H1 (cell line): ENCODE results near the gene RSRC2. TPM values are rescaled to one million over a fixed set of nuclear protein-coding genes. Genes with fewer than 3 reads are reported as not detected.

ENCODE experiments used
- ASH2L ChIP-seq: fragments of 200-600, 300-600 bp; sonication (generic); IDR thresholded peaks from one replicate; pipeline ENCODE4 v1.7.1; 2017; ENCODE audit warnings: low read length
- BACH1 ChIP-seq: IDR thresholded peaks from 2 replicates; pipeline ENCODE4 v1.6.1; 2012; ENCODE audit warnings: low read length, improper control_type of control experiment
- BCL11A ChIP-seq, 2 experiments: IDR thresholded peaks; one replicate each; pipeline ENCODE4 v1.6.1; 2011; ENCODE audit warnings: low read depth in 2 of 2, low read length in 2 of 2, mild to moderate bottlenecking in 2 of 2
- BRCA1 ChIP-seq: IDR thresholded peaks from 2 replicates; pipeline ENCODE4 v1.6.1; 2012; ENCODE audit warnings: low read depth, low read length, improper control_type of control experiment
- CHD1 ChIP-seq: IDR thresholded peaks from 2 replicates; pipeline ENCODE4 v1.6.1; 2012; ENCODE audit warnings: low read depth, low read length, improper control_type of control experiment
- CREB1 ChIP-seq: IDR thresholded peaks from 2 replicates; pipeline ENCODE4 v1.6.1; 2012; ENCODE audit warnings: inconsistent platforms
- CTBP2 ChIP-seq: IDR thresholded peaks from 2 replicates; pipeline ENCODE4 v1.7.0; 2011; ENCODE audit warnings: borderline replicate concordance, mild to moderate bottlenecking, moderate library complexity, mixed read lengths, low read length; ENCODE audit not compliant: insufficient read depth, insufficient read length
- EZH2 ChIP-seq: fragments of 200-600 bp; sonication (generic); IDR thresholded peaks from 2 replicates; pipeline ENCODE4 v1.7.1; 2012; ENCODE audit warnings: low read depth, mild to moderate bottlenecking, moderate library complexity, low read length, inconsistent platforms; ENCODE audit not compliant: severe bottlenecking
- GTF2F1 ChIP-seq: IDR thresholded peaks from 2 replicates; pipeline ENCODE4 v1.6.1; 2012; ENCODE audit warnings: low read depth, low read length, improper control_type of control experiment, borderline replicate concordance
- KDM5A ChIP-seq: fragments of 200-600 bp; IDR thresholded peaks from 2 replicates; pipeline ENCODE4 v1.7.1; 2012; ENCODE audit warnings: mild to moderate bottlenecking, low read length, inconsistent platforms, mixed read lengths
- PHF8 ChIP-seq: fragments of 200-600 bp; sonication (generic); conservative IDR thresholded peaks from 2 replicates; pipeline ENCODE4 v1.7.1; 2012; ENCODE audit warnings: low read depth, mild to moderate bottlenecking, inconsistent platforms, low read length, moderate library complexity
- POLR2AphosphoS5 ChIP-seq: IDR thresholded peaks from 2 replicates; pipeline ENCODE4 v1.6.1; 2011; ENCODE audit warnings: low read depth, low read length
- RBBP5 ChIP-seq: IDR thresholded peaks from 2 replicates; pipeline ENCODE4 v1.7.1; 2012; ENCODE audit warnings: low read depth, mild to moderate bottlenecking, inconsistent platforms, low read length, moderate library complexity, borderline replicate concordance
- SAP30 ChIP-seq: fragments of 300-600 bp; sonication (generic); IDR thresholded peaks from 2 replicates; pipeline ENCODE4 v1.7.1; 2012; ENCODE audit warnings: low read length, moderate library complexity, mild to moderate bottlenecking, inconsistent platforms; ENCODE audit not compliant: insufficient read depth, insufficient replicate concordance
- SIRT6 ChIP-seq: IDR thresholded peaks from one replicate; pipeline ENCODE4 v1.7.1; 2012; ENCODE audit warnings: low read length, inconsistent platforms
- TAF1 ChIP-seq: IDR thresholded peaks from 2 replicates; pipeline ENCODE4 v1.6.1; 2011; ENCODE audit warnings: mild to moderate bottlenecking, low read depth, low read length
- TBP ChIP-seq: IDR thresholded peaks from 2 replicates; pipeline ENCODE4 v1.6.1; 2011; ENCODE audit warnings: low read depth, low read length, improper control_type of control experiment
- TEAD4 ChIP-seq: IDR thresholded peaks from 2 replicates; pipeline ENCODE4 v1.6.1; 2012; ENCODE audit warnings: low read depth, low read length, inconsistent platforms, mixed read lengths
- YY1 ChIP-seq: IDR thresholded peaks from 2 replicates; pipeline ENCODE4 v1.6.1; 2011; ENCODE audit warnings: low read depth, mild to moderate bottlenecking, low read length
- polyA plus RNA-seq, 7 experiments: library from polyadenylated mRNA; depleted of rRNA in 3 of 7; stranded (reverse) in 5 of 7; unstranded in 2 of 7; fragments of >200 nt in 5 of 7; fragments of 200-250 nt in 2 of 7; gene quantifications; 1 replicate in 5 of 7; 2 replicates in 1 of 7; 4 replicates in 1 of 7; pipeline versions ENCODE4 v1.2.1 to v1.2.3, GENCODE V29; 2011 to 2013; ENCODE audit warnings: missing spikeins in 2 of 7, mixed read lengths in 2 of 7
- total RNA-seq: library from RNA; stranded (reverse); fragmentation: NEBNext Ultra II Directional; extraction: Animal tissue kit (Norgen Biotek cat#: 25700); gene quantifications from 2 replicates; pipeline ENCODE4 v1.2.1, GENCODE V29; 2021
- TF ChIP-seq, protein P1 (sequence below): IDR thresholded peaks from 2 replicates; pipeline ENCODE4 v1.6.1; 2012; ENCODE audit warnings: low read length, inconsistent platforms
- TF ChIP-seq, protein P2 (sequence below): IDR thresholded peaks from 2 replicates; pipeline ENCODE4 v1.6.1; 2012; ENCODE audit warnings: inconsistent platforms

Gene RSRC2
- total and polyA plus RNA-seq, 2 of the 8 experiments (the other 6 are each of a cell fraction or from before 2014, with no cell fraction given): 15.9 to 71.4 TPM

- TF ChIP-seq, protein P1, sequence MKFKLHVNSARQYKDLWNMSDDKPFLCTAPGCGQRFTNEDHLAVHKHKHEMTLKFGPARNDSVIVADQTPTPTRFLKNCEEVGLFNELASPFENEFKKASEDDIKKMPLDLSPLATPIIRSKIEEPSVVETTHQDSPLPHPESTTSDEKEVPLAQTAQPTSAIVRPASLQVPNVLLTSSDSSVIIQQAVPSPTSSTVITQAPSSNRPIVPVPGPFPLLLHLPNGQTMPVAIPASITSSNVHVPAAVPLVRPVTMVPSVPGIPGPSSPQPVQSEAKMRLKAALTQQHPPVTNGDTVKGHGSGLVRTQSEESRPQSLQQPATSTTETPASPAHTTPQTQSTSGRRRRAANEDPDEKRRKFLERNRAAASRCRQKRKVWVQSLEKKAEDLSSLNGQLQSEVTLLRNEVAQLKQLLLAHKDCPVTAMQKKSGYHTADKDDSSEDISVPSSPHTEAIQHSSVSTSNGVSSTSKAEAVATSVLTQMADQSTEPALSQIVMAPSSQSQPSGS: no peak
- TF ChIP-seq CREB1 (peak; percentile 43; the same call in 1 of the 2 replicates), BCL11A (IDR thresholded peaks at IDR 0.05; ENCODE audit: low read depth in 2 of 2, low read length in 2 of 2) (no peak), SIRT6 (no peak), KDM5A (no peak), BRCA1 (no peak), TEAD4 (no peak), EZH2 (no peak), TBP (peak; percentile 39), PHF8 (no peak; the same call in 1 of the 2 replicates), BACH1 (peak; percentile 31; the same call in 1 of the 2 replicates), CTBP2 (peak; percentile 4), CHD1 (no peak), RBBP5 (peak; percentile 30), ASH2L (peak; percentile 71), YY1 (no peak), GTF2F1 (no peak), TAF1 (no peak), POLR2AphosphoS5 (0 out of 2 replicates have a peak, but pooled peaks have one; percentile 41), SAP30 (no peak)
- TF ChIP-seq, protein P2, sequence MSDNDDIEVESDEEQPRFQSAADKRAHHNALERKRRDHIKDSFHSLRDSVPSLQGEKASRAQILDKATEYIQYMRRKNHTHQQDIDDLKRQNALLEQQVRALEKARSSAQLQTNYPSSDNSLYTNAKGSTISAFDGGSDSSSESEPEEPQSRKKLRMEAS: 0 out of 2 replicates have a peak, but pooled peaks have one; percentile 16
These were observed 26.6 kb downstream of the RSRC2 start (continued) for GRCh38 chr12:122499991-122500684.
